H9 (cell line): ENCODE results near the gene TMEM164. TPM values are rescaled to one million over a fixed set of nuclear protein-coding genes. Genes with fewer than 3 reads are reported as not detected.

Source experiments
- DNase-seq: peaks from one replicate; pipeline ENCODE4 v3.0.0-alpha.2; 2017
- H2AFZ ChIP-seq: one replicate; pipeline ENCODE4 v1.6.1; 2013; ENCODE audit warnings: mild to moderate bottlenecking, low read length, control low read depth, moderate library complexity
- H2AK5ac ChIP-seq: 2 replicates; pipeline ENCODE4 v1.6.1; 2013; ENCODE audit warnings: low read length, control low read depth, mixed read lengths; ENCODE audit not compliant: insufficient read length
- H2BK120ac ChIP-seq: one replicate; pipeline ENCODE4 v1.6.1; 2013; ENCODE audit warnings: low read depth, mild to moderate bottlenecking, low read length, control low read depth, inconsistent platforms; ENCODE audit not compliant: poor library complexity, severe bottlenecking
- H2BK12ac ChIP-seq: 2 replicates; pipeline ENCODE4 v1.6.1; 2013; ENCODE audit warnings: low read length, control low read depth, mixed read lengths, low read depth; ENCODE audit not compliant: insufficient read length
- H2BK15ac ChIP-seq: 2 replicates; pipeline ENCODE4 v1.6.1; 2013; ENCODE audit warnings: low read depth, low read length, control low read depth
- H2BK20ac ChIP-seq: one replicate; pipeline ENCODE4 v1.6.1; 2013; ENCODE audit warnings: low read depth, mild to moderate bottlenecking, low read length, control low read depth, inconsistent platforms; ENCODE audit not compliant: poor library complexity, severe bottlenecking
- H2BK5ac ChIP-seq: 2 replicates; pipeline ENCODE4 v1.6.1; 2013; ENCODE audit warnings: low read length, control low read depth, mixed read lengths; ENCODE audit not compliant: insufficient read length
- H3K14ac ChIP-seq: 2 replicates; pipeline ENCODE4 v1.6.1; 2013; ENCODE audit warnings: low read length, control low read depth; ENCODE audit not compliant: insufficient read depth
- H3K18ac ChIP-seq: 2 replicates; pipeline ENCODE4 v1.6.1; 2013; ENCODE audit warnings: low read depth, mild to moderate bottlenecking, mixed read lengths, low read length, control low read depth; ENCODE audit not compliant: insufficient read length
- H3K23ac ChIP-seq: 2 replicates; pipeline ENCODE4 v1.6.1; 2013; ENCODE audit warnings: low read length, control low read depth, mixed read lengths, low read depth; ENCODE audit not compliant: insufficient read length
- H3K23me2 ChIP-seq: 2 replicates; pipeline ENCODE4 v1.6.1; 2013; ENCODE audit warnings: low read depth, mild to moderate bottlenecking, mixed read lengths, low read length, control low read depth; ENCODE audit not compliant: insufficient read length, poor library complexity, severe bottlenecking
- H3K27ac ChIP-seq: 2 replicates; pipeline ENCODE4 v1.5.1; 2013; ENCODE audit warnings: low read length, control low read depth, mixed read lengths, low read depth; ENCODE audit not compliant: insufficient read length
- H3K27me3 ChIP-seq: 2 replicates; pipeline ENCODE4 v1.6.1; 2013; ENCODE audit warnings: low read length, control low read depth, inconsistent platforms; ENCODE audit not compliant: insufficient read depth
- H3K4ac ChIP-seq: 2 replicates; pipeline ENCODE4 v1.6.1; 2013; ENCODE audit warnings: low read depth, mild to moderate bottlenecking, control low read depth, inconsistent platforms, low read length, moderate library complexity
- H3K4me1 ChIP-seq: 2 replicates; pipeline ENCODE4 v1.6.1; 2013; ENCODE audit warnings: low read length, control low read depth, inconsistent platforms; ENCODE audit not compliant: insufficient read depth
- H3K4me2 ChIP-seq: 2 replicates; pipeline ENCODE4 v1.6.1; 2013; ENCODE audit warnings: low read length, control low read depth, mixed read lengths; ENCODE audit not compliant: insufficient read length, insufficient read depth
- H3K56ac ChIP-seq: 2 replicates; pipeline ENCODE4 v1.6.1; 2013; ENCODE audit warnings: low read depth, mild to moderate bottlenecking, mixed read lengths, low read length, control low read depth; ENCODE audit not compliant: insufficient read length
- H3K79me1 ChIP-seq: 2 replicates; pipeline ENCODE4 v1.6.1; 2013; ENCODE audit warnings: low read depth, mild to moderate bottlenecking, moderate library complexity, low read length, control low read depth, inconsistent platforms; ENCODE audit not compliant: insufficient read depth, poor library complexity, severe bottlenecking
- H3K79me2 ChIP-seq: 2 replicates; pipeline ENCODE4 v1.6.1; 2013; ENCODE audit warnings: low read length, control low read depth, inconsistent platforms; ENCODE audit not compliant: insufficient read depth
- H3K9ac ChIP-seq: 2 replicates; pipeline ENCODE4 v1.6.1; 2013; ENCODE audit warnings: low read length, control low read depth, mixed read lengths; ENCODE audit not compliant: insufficient read length; ENCODE audit errors: extremely low read depth
- H3K9me3 ChIP-seq: one replicate; pipeline ENCODE4 v1.6.1; 2013; ENCODE audit warnings: low read depth, low read length, inconsistent platforms; ENCODE audit not compliant: control insufficient read depth
- H3T11ph ChIP-seq: one replicate; pipeline ENCODE4 v1.6.1; 2013; ENCODE audit warnings: mild to moderate bottlenecking, low read length, control low read depth, inconsistent platforms
- H4K20me1 ChIP-seq: one replicate; pipeline ENCODE4 v1.6.1; 2013; ENCODE audit not compliant: control insufficient read depth, insufficient read length, insufficient read depth
- H4K5ac ChIP-seq: 2 replicates; pipeline ENCODE4 v1.6.1; 2013; ENCODE audit warnings: low read depth, mild to moderate bottlenecking, mixed read lengths, low read length, control low read depth; ENCODE audit not compliant: insufficient read length
- H4K8ac ChIP-seq: replicated peaks from 2 replicates; pipeline ENCODE4 v1.6.1; 2013; ENCODE audit warnings: low read length, control low read depth, mixed read lengths, low read depth; ENCODE audit not compliant: insufficient read length
- H4K91ac ChIP-seq: 2 replicates; pipeline ENCODE4 v1.6.1; 2013; ENCODE audit warnings: low read depth, mild to moderate bottlenecking, moderate library complexity, mixed read lengths, low read length, control low read depth; ENCODE audit not compliant: insufficient read length
- H3K27ac Mint-ChIP-seq, 3 experiments: 2 replicates in 2 of 3; 3 replicates in 1 of 3; pipeline ENCODE4 v1.8.0; 2020 to 2021; ENCODE audit warnings: mixed read lengths in 3 of 3, mild to moderate bottlenecking in 1 of 3, moderate library complexity in 1 of 3
- H3K27me3 Mint-ChIP-seq: 2 replicates; pipeline ENCODE4 v1.8.0; 2021; ENCODE audit warnings: low read depth, mild to moderate bottlenecking, moderate library complexity, mixed read lengths
- H3K36me3 Mint-ChIP-seq, 3 experiments: 2 replicates in 2 of 3; 3 replicates in 1 of 3; pipeline ENCODE4 v1.8.0; 2020 to 2021; ENCODE audit warnings: low read depth in 3 of 3, mixed read lengths in 3 of 3; ENCODE audit not compliant: insufficient read depth in 1 of 3
- H3K4me1 Mint-ChIP-seq, 2 experiments: 2 replicates each; pipeline ENCODE4 v1.8.0; 2020; ENCODE audit warnings: mixed read lengths in 2 of 2
- H3K4me3 Mint-ChIP-seq, 2 experiments: 2 replicates in 1 of 2; 3 replicates in 1 of 2; pipeline ENCODE4 v1.8.0; 2020 to 2021; ENCODE audit warnings: mild to moderate bottlenecking in 2 of 2, mixed read lengths in 2 of 2, moderate library complexity in 1 of 2
- H3K9me3 Mint-ChIP-seq, 2 experiments: 2 replicates in 1 of 2; 3 replicates in 1 of 2; pipeline ENCODE4 v1.8.0; 2020; ENCODE audit warnings: mild to moderate bottlenecking in 2 of 2, mixed read lengths in 2 of 2, moderate library complexity in 1 of 2
- WGBS: extraction: QIAGEN DNeasy Blood & Tissue Kit; methylation state at CpG from one replicate; pipeline ENCODE4 v1.1.7; 2013; ENCODE audit warnings: missing lambda C conversion rate, low lambda C conversion rate, mixed read lengths; ENCODE audit not compliant: insufficient read length; ENCODE audit errors: extremely low coverage; 5-methylcytosine and 5-hydroxymethylcytosine counted together
- total RNA-seq: library from RNA; stranded (reverse); gene quantifications from 2 replicates; pipeline ENCODE4 v1.2.1, GENCODE V29; 2021
- TF ChIP-seq, protein P1 (sequence below): fragments of 200-600 bp; sonication (generic); conservative IDR thresholded peaks from 3 replicates; pipeline ENCODE4 v1.8.0; 2021; ENCODE audit warnings: antibody characterized with exemption, mild to moderate bottlenecking

The TMEM164 gene
- total RNA-seq, 1 experiment from 2014 or later = 30.4 TPM

- peaks cover 40 to 45% of the 10 kb centered on the region in 2 experiments for H3K4me1 Mint-ChIP-seq
- DNase-seq = no peak
- Histone ChIP-seq H3K18ac (no peak overlapping the region), H3K56ac (no peak overlapping the region), H3K23me2 (peaks cover 17% of the 10 kb centered on the region), H2BK120ac (no peak overlapping the region), H4K91ac (no peak overlapping the region), H4K8ac (no peak overlapping the region), H3K9me3 (no peaks in the 10 kb centered on the region), H3K27me3 (peaks cover 3% of the 10 kb centered on the region; the same call in 1 of the 2 replicates), H3T11ph (no peak overlapping the region), H3K23ac (no peak overlapping the region), H2BK15ac (no peak overlapping the region), H4K20me1 (no peaks in the 10 kb centered on the region), H2AFZ (no peak overlapping the region), H3K4me1 (peaks cover 8% of the 10 kb centered on the region), H3K4ac (no peak overlapping the region), H2BK12ac (no peak overlapping the region), H4K5ac (no peak overlapping the region), H3K79me2 (no peaks in the 10 kb centered on the region), H3K9ac (no peak overlapping the region), H3K27ac (no peak overlapping the region), H2AK5ac (no peak overlapping the region), H3K14ac (no peak overlapping the region), H3K4me2 (peak overlapping the region; percentile 65), H3K79me1 (peaks cover 4% of the 10 kb centered on the region), H2BK5ac (peak overlapping the region; percentile 3), H2BK20ac (no peak overlapping the region)
- TF ChIP-seq, protein P1, sequence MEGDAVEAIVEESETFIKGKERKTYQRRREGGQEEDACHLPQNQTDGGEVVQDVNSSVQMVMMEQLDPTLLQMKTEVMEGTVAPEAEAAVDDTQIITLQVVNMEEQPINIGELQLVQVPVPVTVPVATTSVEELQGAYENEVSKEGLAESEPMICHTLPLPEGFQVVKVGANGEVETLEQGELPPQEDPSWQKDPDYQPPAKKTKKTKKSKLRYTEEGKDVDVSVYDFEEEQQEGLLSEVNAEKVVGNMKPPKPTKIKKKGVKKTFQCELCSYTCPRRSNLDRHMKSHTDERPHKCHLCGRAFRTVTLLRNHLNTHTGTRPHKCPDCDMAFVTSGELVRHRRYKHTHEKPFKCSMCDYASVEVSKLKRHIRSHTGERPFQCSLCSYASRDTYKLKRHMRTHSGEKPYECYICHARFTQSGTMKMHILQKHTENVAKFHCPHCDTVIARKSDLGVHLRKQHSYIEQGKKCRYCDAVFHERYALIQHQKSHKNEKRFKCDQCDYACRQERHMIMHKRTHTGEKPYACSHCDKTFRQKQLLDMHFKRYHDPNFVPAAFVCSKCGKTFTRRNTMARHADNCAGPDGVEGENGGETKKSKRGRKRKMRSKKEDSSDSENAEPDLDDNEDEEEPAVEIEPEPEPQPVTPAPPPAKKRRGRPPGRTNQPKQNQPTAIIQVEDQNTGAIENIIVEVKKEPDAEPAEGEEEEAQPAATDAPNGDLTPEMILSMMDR = no peak
- peak overlapping the region; percentile 80 to 97 (median 85); a peak in 5 of 7 replicates for H3K27ac Mint-ChIP-seq
- no CpG with 5 or more reads among the region's 13 CpGs for WGBS
- peaks cover 11% of the 10 kb centered on the region for H3K27me3 Mint-ChIP-seq
- H3K9me3 Mint-ChIP-seq = no peaks in the 10 kb centered on the region
- H3K36me3 Mint-ChIP-seq = peaks cover 0 to 11% (median 11%) of the 10 kb centered on the region in 3 experiments; a peak in 6 of 7 replicates
- H3K4me3 Mint-ChIP-seq = peak overlapping the region; percentile 93 to 94
Observed at GRCh38 chrX:110001740-110002299, 1.1 kb upstream of the TMEM164 start.
